Neuron (in vitro differentiated cells): Measurements from ENCODE around the gene PPP1R3C.

Experiments used
- H2AFZ ChIP-seq: one replicate; pipeline ENCODE4 v1.6.1; 2013; ENCODE audit warnings: low read depth, mild to moderate bottlenecking, inconsistent platforms, low read length, moderate library complexity
- H3K27me3 ChIP-seq: one replicate; pipeline ENCODE4 v1.6.1; 2013; ENCODE audit warnings: low read length; ENCODE audit not compliant: insufficient read depth
- H3K36me3 ChIP-seq: one replicate; pipeline ENCODE4 v1.6.1; 2013; ENCODE audit warnings: low read length; ENCODE audit not compliant: insufficient read depth
- H3K4me1 ChIP-seq: one replicate; pipeline ENCODE4 v1.6.1; 2013; ENCODE audit warnings: low read length; ENCODE audit not compliant: insufficient read depth
- H3K4me3 ChIP-seq: 2 replicates; pipeline ENCODE4 v1.5.1; 2013; ENCODE audit warnings: mild to moderate bottlenecking, low read length, moderate library complexity
- H3K9me3 ChIP-seq: one replicate; pipeline ENCODE4 v1.6.1; 2013; ENCODE audit warnings: low read length

PPP1R3C gene

GRCh38 chr10:91643700-91644099 lies 10.8 kb upstream of the PPP1R3C start:
- Histone ChIP-seq H3K27me3 (no peaks in the 10 kb centered on the region), H3K4me3 (no peak overlapping the region), H3K36me3 (no peaks in the 10 kb centered on the region), H2AFZ (no peak overlapping the region), H3K9me3 (no peaks in the 10 kb centered on the region), H3K4me1 (no peaks in the 10 kb centered on the region)

GRCh38 chr10:91642831-91643692 lies 10.2 kb upstream of the PPP1R3C start:
- no peaks in the 10 kb centered on the region for H3K9me3 ChIP-seq
- H3K27me3 ChIP-seq = no peaks in the 10 kb centered on the region
- H3K4me3 ChIP-seq = no peak overlapping the region
- no peak overlapping the region for H2AFZ ChIP-seq
- no peaks in the 10 kb centered on the region for H3K4me1 ChIP-seq
- H3K36me3 ChIP-seq = no peaks in the 10 kb centered on the region

- H3K27me3 ChIP-seq = no peaks in the 10 kb centered on the region
- H3K4me1 ChIP-seq = no peaks in the 10 kb centered on the region
- H3K4me3 ChIP-seq = no peak overlapping the region
- no peak overlapping the region for H2AFZ ChIP-seq
- H3K36me3 ChIP-seq = no peaks in the 10 kb centered on the region
- no peaks in the 10 kb centered on the region for H3K9me3 ChIP-seq
Measured at GRCh38 chr10:91636892-91637291, 4.0 kb upstream of the PPP1R3C start.

GRCh38 chr10:91635401-91636400 lies 2.8 kb upstream of the PPP1R3C start:
- H3K36me3 ChIP-seq = no peaks in the 10 kb centered on the region
- no peaks in the 10 kb centered on the region for H3K9me3 ChIP-seq

GRCh38 chr10:91634898-91635297 lies 2.0 kb upstream of the PPP1R3C start:
- H3K9me3 ChIP-seq = no peaks in the 10 kb centered on the region
- H3K4me3 ChIP-seq = no peak overlapping the region
- no peak overlapping the region for H2AFZ ChIP-seq
- no peaks in the 10 kb centered on the region for H3K4me1 ChIP-seq
- no peaks in the 10 kb centered on the region for H3K36me3 ChIP-seq
- H3K27me3 ChIP-seq = no peaks in the 10 kb centered on the region

More at GRCh38 chr10:91635401-91636400, 2.8 kb upstream of the PPP1R3C start:
- Histone ChIP-seq H2AFZ (no peak overlapping the region), H3K4me3 (no peak overlapping the region), H3K27me3 (no peaks in the 10 kb centered on the region), H3K4me1 (no peaks in the 10 kb centered on the region)

- no peak overlapping the region for H2AFZ ChIP-seq
Measured at GRCh38 chr10:91634246-91634645, 1.4 kb upstream of the PPP1R3C start.

GRCh38 chr10:91630625-91631024 lies 2.2 kb downstream of the PPP1R3C start:
- Histone ChIP-seq H3K27me3 (no peaks in the 10 kb centered on the region), H2AFZ (no peak overlapping the region), H3K4me3 (no peak overlapping the region), H3K36me3 (no peaks in the 10 kb centered on the region), H3K4me1 (no peaks in the 10 kb centered on the region), H3K9me3 (peaks cover 2% of the 10 kb centered on the region)

More at GRCh38 chr10:91634246-91634645, 1.4 kb upstream of the PPP1R3C start:
- Histone ChIP-seq H3K9me3 (no peaks in the 10 kb centered on the region), H3K4me3 (no peak overlapping the region), H3K36me3 (no peaks in the 10 kb centered on the region), H3K4me1 (no peaks in the 10 kb centered on the region), H3K27me3 (no peaks in the 10 kb centered on the region)

- H3K27me3 ChIP-seq = no peaks in the 10 kb centered on the region
- no peaks in the 10 kb centered on the region for H3K4me1 ChIP-seq
- peaks cover 2% of the 10 kb centered on the region for H3K9me3 ChIP-seq
- H2AFZ ChIP-seq = no peak overlapping the region
- no peaks in the 10 kb centered on the region for H3K36me3 ChIP-seq
- H3K4me3 ChIP-seq = no peak overlapping the region
Measured at GRCh38 chr10:91629715-91630549, 2.9 kb downstream of the PPP1R3C start.

GRCh38 chr10:91628383-91628782 lies 4.5 kb downstream of the PPP1R3C start:
- peaks cover 7% of the 10 kb centered on the region for H3K9me3 ChIP-seq
- H3K4me3 ChIP-seq = no peak overlapping the region
- H3K4me1 ChIP-seq = no peaks in the 10 kb centered on the region
- H3K27me3 ChIP-seq = no peaks in the 10 kb centered on the region
- no peaks in the 10 kb centered on the region for H3K36me3 ChIP-seq
- no peak overlapping the region for H2AFZ ChIP-seq

- no peak overlapping the region for H2AFZ ChIP-seq
- H3K36me3 ChIP-seq = no peaks in the 10 kb centered on the region
Measured at GRCh38 chr10:91627344-91628102, 5.3 kb downstream of the PPP1R3C start.

GRCh38 chr10:91626936-91627335 lies 5.9 kb downstream of the PPP1R3C start:
- Histone ChIP-seq H3K4me3 (no peak overlapping the region), H3K9me3 (peaks cover 7% of the 10 kb centered on the region), H2AFZ (no peak overlapping the region), H3K4me1 (no peaks in the 10 kb centered on the region), H3K36me3 (no peaks in the 10 kb centered on the region), H3K27me3 (no peaks in the 10 kb centered on the region)

More at GRCh38 chr10:91627344-91628102, 5.3 kb downstream of the PPP1R3C start:
- Histone ChIP-seq H3K4me3 (no peak overlapping the region), H3K4me1 (no peaks in the 10 kb centered on the region), H3K9me3 (peaks cover 7% of the 10 kb centered on the region), H3K27me3 (no peaks in the 10 kb centered on the region)

GRCh38 chr10:91624633-91625032 lies 8.2 kb downstream of the PPP1R3C start:
- Histone ChIP-seq H3K27me3 (no peaks in the 10 kb centered on the region), H3K4me3 (no peak overlapping the region), H2AFZ (no peak overlapping the region), H3K36me3 (no peaks in the 10 kb centered on the region), H3K4me1 (no peaks in the 10 kb centered on the region), H3K9me3 (peaks cover 7% of the 10 kb centered on the region)
